OCI-LY1 (cell line): ENCODE data around the gene SLC25A51.

Experiments used
- EZH2 ChIP-seq: fragments of 200-600 bp; sonication (generic), shearing (Covaris generic); IDR thresholded peaks from 2 replicates; pipeline ENCODE4 v1.8.0; 2017; ENCODE audit warnings: borderline replicate concordance, mixed run types, mild to moderate bottlenecking, antibody characterized with exemption, low read length, moderate library complexity, mixed read lengths
- TF ChIP-seq, protein P1 (sequence below): fragments of 200-600 bp; sonication (generic), shearing (Covaris generic); IDR thresholded peaks from 2 replicates; pipeline ENCODE4 v1.5.1; 2017; ENCODE audit warnings: mild to moderate bottlenecking, antibody characterized with exemption, low read length, moderate library complexity, mixed read lengths

GRCh38 chr9:37917313-37917731, 13.4 kb upstream of the SLC25A51 start:
- TF ChIP-seq, protein P1, sequence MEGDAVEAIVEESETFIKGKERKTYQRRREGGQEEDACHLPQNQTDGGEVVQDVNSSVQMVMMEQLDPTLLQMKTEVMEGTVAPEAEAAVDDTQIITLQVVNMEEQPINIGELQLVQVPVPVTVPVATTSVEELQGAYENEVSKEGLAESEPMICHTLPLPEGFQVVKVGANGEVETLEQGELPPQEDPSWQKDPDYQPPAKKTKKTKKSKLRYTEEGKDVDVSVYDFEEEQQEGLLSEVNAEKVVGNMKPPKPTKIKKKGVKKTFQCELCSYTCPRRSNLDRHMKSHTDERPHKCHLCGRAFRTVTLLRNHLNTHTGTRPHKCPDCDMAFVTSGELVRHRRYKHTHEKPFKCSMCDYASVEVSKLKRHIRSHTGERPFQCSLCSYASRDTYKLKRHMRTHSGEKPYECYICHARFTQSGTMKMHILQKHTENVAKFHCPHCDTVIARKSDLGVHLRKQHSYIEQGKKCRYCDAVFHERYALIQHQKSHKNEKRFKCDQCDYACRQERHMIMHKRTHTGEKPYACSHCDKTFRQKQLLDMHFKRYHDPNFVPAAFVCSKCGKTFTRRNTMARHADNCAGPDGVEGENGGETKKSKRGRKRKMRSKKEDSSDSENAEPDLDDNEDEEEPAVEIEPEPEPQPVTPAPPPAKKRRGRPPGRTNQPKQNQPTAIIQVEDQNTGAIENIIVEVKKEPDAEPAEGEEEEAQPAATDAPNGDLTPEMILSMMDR = no peak
- no peak for TF ChIP-seq EZH2
